ENCODE data around the gene S100A8. TPM values are rescaled to one million over a fixed set of nuclear protein-coding genes. Genes with fewer than 3 reads are reported as not detected.

S100A8 gene
- total RNA-seq, 1 experiment from 2014 or later: not detected

DNA sequence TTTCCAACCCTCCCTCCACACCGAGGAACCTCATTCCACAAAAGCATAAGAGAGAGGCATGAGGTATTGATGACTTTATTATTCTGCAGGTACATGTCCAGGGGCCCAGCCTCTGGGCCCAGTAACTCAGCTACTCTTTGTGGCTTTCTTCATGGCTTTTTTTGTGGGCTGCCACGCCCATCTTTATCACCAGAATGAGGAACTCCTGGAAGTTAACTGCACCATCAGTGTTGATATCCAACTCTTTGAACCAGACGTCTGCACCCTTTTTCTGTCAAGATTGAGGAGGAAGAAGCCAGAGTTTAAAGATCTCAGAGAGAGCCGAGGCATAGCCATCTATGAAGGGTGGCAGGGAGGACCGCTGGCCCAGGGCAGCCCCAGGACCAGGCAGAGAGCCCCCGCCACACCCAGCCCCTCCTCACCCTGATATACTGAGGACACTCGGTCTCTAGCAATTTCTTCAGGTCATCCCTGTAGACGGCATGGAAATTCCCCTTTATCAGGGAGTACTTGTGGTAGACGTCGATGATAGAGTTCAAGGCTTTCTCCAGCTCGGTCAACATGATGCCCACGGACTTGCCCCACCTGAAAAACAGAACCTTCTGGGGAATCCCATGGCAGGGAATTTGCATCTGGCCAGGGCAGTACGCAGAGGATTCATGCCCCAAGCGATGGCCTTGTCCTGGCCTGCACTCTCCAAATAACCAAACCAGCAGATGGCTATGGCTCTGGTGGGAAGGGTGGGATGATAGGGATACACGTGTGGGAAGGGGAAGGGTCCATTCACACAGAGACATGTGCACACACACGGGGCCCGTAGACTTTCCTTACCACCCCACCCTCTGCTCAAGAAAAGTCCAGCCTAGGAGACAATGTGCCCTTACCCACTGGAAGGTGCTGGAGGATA, 647 bp downstream of the S100A8 start:
- no peaks in the 10 kb centered on the region for H4K20me1 ChIP-seq (ENCODE audit: insufficient read depth, low read depth, low read length)
- H3K9ac ChIP-seq (ENCODE audit: low read length): no peak overlapping the region
- no peaks in the 10 kb centered on the region for H3K36me3 ChIP-seq (ENCODE audit: insufficient read depth, low read length)
- DNase-seq: no peak
- no peak overlapping the region for H3K27ac ChIP-seq (ENCODE audit: low read length)
- no peaks in the 10 kb centered on the region for H3K79me2 ChIP-seq (ENCODE audit: low read length)
- H3K9me3 ChIP-seq (ENCODE audit: low read length): no peaks in the 10 kb centered on the region
- no peak overlapping the region for H2AFZ ChIP-seq (ENCODE audit: low read length)
- no peaks in the 10 kb centered on the region for H3K27me3 ChIP-seq (ENCODE audit: low read length)
- H3K4me1 ChIP-seq (ENCODE audit: low read length): no peaks in the 10 kb centered on the region
- H3K4me2 ChIP-seq (ENCODE audit: low read depth, low read length, poor library complexity, severe bottlenecking): no peak overlapping the region
- no peaks in the 10 kb centered on the region for H3K9me2 ChIP-seq (replicated peaks; ENCODE audit: insufficient read depth, low read length)
- no peak overlapping the region for H3K4me3 ChIP-seq (ENCODE audit: low read length)

GRCh38 chr1:153389401-153389800, 1.5 kb downstream of the S100A8 start:
- Histone ChIP-seq H3K36me3 (ENCODE audit: insufficient read depth, low read length) (no peaks in the 10 kb centered on the region), H3K9me3 (ENCODE audit: low read length) (no peaks in the 10 kb centered on the region), H3K79me2 (ENCODE audit: low read length) (no peaks in the 10 kb centered on the region), H4K20me1 (ENCODE audit: insufficient read depth, low read depth, low read length) (no peaks in the 10 kb centered on the region), H2AFZ (ENCODE audit: low read length) (no peak overlapping the region), H3K27ac (ENCODE audit: low read length) (no peak overlapping the region), H3K4me3 (ENCODE audit: low read length) (no peak overlapping the region), H3K4me1 (ENCODE audit: low read length) (no peaks in the 10 kb centered on the region), H3K27me3 (ENCODE audit: low read length) (no peaks in the 10 kb centered on the region), H3K9me2 (replicated peaks; ENCODE audit: insufficient read depth, low read length) (no peaks in the 10 kb centered on the region), H3K4me2 (ENCODE audit: low read depth, low read length, poor library complexity, severe bottlenecking) (no peak overlapping the region), H3K9ac (ENCODE audit: low read length) (no peak overlapping the region)
- no peak for DNase-seq

DNA sequence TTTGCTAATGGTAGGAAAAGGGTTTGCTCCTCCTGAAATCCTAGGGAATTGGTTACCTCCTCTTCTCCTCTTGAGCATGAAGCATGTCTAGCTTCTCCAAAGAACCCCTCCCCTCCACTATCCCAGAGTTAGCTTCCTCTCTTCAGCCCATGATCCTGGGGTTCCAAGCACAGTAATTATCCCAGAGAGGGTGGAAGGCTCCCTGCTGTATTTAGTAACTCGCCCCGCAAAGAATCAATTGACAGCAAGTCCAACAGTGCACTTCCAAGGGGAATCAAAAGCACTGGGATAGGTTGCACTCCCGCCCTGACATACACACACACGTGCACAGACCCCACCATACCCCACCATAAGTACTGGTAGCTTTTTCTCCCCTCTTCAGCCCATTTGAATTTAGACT, 3.1 kb downstream of the S100A8 start:
- no peaks in the 10 kb centered on the region for H3K4me1 ChIP-seq (ENCODE audit: low read length)
- H3K36me3 ChIP-seq (ENCODE audit: insufficient read depth, low read length): no peaks in the 10 kb centered on the region
- no peaks in the 10 kb centered on the region for H3K27me3 ChIP-seq (ENCODE audit: low read length)
- no peak overlapping the region for H2AFZ ChIP-seq (ENCODE audit: low read length)
- DNase-seq: no peak
- H3K9ac ChIP-seq (ENCODE audit: low read length): no peak overlapping the region
- no peaks in the 10 kb centered on the region for H3K9me2 ChIP-seq (replicated peaks; ENCODE audit: insufficient read depth, low read length)
- no peak overlapping the region for H3K4me3 ChIP-seq (ENCODE audit: low read length)
- no peak overlapping the region for H3K27ac ChIP-seq (ENCODE audit: low read length)
- no peaks in the 10 kb centered on the region for H3K9me3 ChIP-seq (ENCODE audit: low read length)
- H3K4me2 ChIP-seq (ENCODE audit: low read depth, low read length, poor library complexity, severe bottlenecking): no peak overlapping the region
- no peaks in the 10 kb centered on the region for H4K20me1 ChIP-seq (ENCODE audit: insufficient read depth, low read depth, low read length)
- H3K79me2 ChIP-seq (ENCODE audit: low read length): no peaks in the 10 kb centered on the region

DNA sequence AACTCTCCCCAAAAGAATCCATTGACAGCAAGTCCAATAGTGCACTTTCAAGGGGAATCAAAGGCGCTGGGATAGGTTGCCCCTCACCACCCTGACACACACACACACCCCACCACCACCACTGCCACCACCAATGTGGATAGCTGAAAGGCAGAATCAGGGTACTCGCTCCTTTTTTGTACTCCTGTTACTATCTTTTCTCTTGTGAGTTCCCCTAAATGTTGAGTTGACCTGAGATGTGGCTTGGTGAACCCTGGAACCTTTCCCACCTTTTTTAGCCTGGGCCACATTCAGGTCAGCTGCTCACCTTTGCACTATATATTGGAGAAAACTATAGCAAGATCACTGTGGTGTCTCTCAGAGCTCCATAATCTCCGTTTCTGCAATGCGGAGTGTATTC, 3.9 kb downstream of the S100A8 start:
- H3K27me3 ChIP-seq (ENCODE audit: low read length): no peaks in the 10 kb centered on the region
- H3K4me2 ChIP-seq (ENCODE audit: low read depth, low read length, poor library complexity, severe bottlenecking): no peak overlapping the region
- H3K4me1 ChIP-seq (ENCODE audit: low read length): no peaks in the 10 kb centered on the region
- no peaks in the 10 kb centered on the region for H3K36me3 ChIP-seq (ENCODE audit: insufficient read depth, low read length)
- no peak overlapping the region for H3K27ac ChIP-seq (ENCODE audit: low read length)
- no peak overlapping the region for H3K9ac ChIP-seq (ENCODE audit: low read length)
- no peaks in the 10 kb centered on the region for H3K79me2 ChIP-seq (ENCODE audit: low read length)
- DNase-seq: no peak
- H4K20me1 ChIP-seq (ENCODE audit: insufficient read depth, low read depth, low read length): no peaks in the 10 kb centered on the region
- H3K9me2 ChIP-seq (replicated peaks; ENCODE audit: insufficient read depth, low read length): no peaks in the 10 kb centered on the region
- H3K9me3 ChIP-seq (ENCODE audit: low read length): no peaks in the 10 kb centered on the region
- H3K4me3 ChIP-seq (ENCODE audit: low read length): no peak overlapping the region
- no peak overlapping the region for H2AFZ ChIP-seq (ENCODE audit: low read length)

DNA sequence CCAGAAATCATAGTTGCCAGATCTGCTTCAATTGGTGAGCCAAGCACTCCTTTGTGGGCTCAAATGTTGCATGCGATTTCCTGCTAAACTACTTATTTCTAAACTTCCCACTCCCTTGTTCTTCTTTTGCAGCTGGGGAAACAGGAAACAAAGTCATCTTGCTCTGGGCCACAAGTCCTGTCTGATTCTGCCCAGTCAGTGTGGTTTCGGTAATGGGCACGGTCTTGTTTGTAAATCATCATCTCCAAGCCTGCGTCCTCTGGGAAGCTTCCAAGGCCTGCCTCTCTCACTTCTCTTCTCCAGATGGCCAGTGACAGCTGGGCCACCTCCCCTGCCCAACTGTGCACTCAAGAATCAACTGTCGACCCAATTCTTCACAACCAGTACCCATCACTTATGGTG, 4.4 kb downstream of the S100A8 start:
- no peaks in the 10 kb centered on the region for H4K20me1 ChIP-seq (ENCODE audit: insufficient read depth, low read depth, low read length)
- no peaks in the 10 kb centered on the region for H3K27me3 ChIP-seq (ENCODE audit: low read length)
- no peak overlapping the region for H3K27ac ChIP-seq (ENCODE audit: low read length)
- H3K4me1 ChIP-seq (ENCODE audit: low read length): no peaks in the 10 kb centered on the region
- no peak overlapping the region for H3K9ac ChIP-seq (ENCODE audit: low read length)
- H3K9me2 ChIP-seq (replicated peaks; ENCODE audit: insufficient read depth, low read length): no peaks in the 10 kb centered on the region
- no peaks in the 10 kb centered on the region for H3K9me3 ChIP-seq (ENCODE audit: low read length)
- DNase-seq: no peak
- H3K36me3 ChIP-seq (ENCODE audit: insufficient read depth, low read length): no peaks in the 10 kb centered on the region
- H3K4me3 ChIP-seq (ENCODE audit: low read length): no peak overlapping the region
- H2AFZ ChIP-seq (ENCODE audit: low read length): no peak overlapping the region
- H3K79me2 ChIP-seq (ENCODE audit: low read length): no peaks in the 10 kb centered on the region
- H3K4me2 ChIP-seq (ENCODE audit: low read depth, low read length, poor library complexity, severe bottlenecking): no peak overlapping the region

DNA sequence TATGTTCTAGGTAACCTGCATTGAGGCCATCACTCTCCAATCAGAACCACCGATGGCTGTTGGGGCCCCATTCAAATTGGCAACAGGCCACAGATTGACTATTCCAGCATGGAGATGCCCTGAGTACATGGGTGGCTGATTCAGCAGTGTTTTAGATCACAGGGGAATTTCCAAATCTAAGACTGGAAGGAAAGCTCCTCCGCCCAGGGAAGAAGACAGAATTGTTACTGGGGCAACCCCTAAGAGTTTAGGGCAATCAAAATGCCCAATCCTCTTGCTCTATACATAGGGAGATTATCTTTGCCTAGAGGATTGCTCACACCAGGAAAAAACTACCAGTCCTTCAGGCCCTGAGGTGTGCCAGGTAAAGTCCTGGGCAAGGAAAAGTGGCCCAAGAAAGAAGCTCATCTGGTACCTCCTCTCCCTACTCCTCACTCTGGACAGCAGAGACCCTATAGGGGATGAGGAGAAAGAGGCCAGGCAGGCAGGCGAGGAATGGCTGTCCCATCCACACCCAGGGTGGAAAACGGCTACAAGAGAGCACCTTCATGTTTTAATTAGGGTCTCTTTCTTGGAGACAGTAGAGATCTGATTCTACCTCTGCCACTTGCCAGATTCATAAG, 5.8 kb downstream of the S100A8 start:
- no peak overlapping the region for H3K9ac ChIP-seq (ENCODE audit: low read length)
- H3K9me3 ChIP-seq (ENCODE audit: low read length): no peaks in the 10 kb centered on the region

DNA sequence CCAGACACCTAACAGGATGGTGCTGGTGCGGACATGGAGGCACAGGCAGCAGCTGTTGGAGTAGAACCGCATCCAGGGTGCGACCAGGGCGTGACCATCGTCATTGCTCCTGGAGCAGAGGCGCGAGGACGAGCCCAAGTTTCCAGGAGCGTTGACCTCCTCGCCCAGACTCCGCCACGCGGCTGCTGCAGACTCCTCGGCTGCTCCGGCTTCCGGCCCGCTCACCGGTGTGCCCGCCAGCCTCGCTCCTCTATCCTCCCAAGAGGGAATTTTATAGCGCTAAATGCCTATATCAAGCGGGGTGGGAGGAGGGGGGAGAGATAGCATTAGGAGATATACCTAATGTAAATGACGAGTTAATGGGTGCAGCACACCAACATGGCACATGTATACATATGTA, 10.2 kb downstream of the S100A8 start:
- Histone ChIP-seq H3K27me3 (ENCODE audit: low read length) (no peaks in the 10 kb centered on the region), H3K4me1 (ENCODE audit: low read length) (no peaks in the 10 kb centered on the region), H3K36me3 (ENCODE audit: insufficient read depth, low read length) (no peaks in the 10 kb centered on the region), H3K9me2 (replicated peaks; ENCODE audit: insufficient read depth, low read length) (no peaks in the 10 kb centered on the region), H3K9me3 (ENCODE audit: low read length) (no peaks in the 10 kb centered on the region), H4K20me1 (ENCODE audit: insufficient read depth, low read depth, low read length) (no peaks in the 10 kb centered on the region), H3K4me3 (ENCODE audit: low read length) (no peak overlapping the region), H3K27ac (ENCODE audit: low read length) (no peak overlapping the region), H3K79me2 (ENCODE audit: low read length) (no peaks in the 10 kb centered on the region), H3K9ac (ENCODE audit: low read length) (no peak overlapping the region), H2AFZ (ENCODE audit: low read length) (no peak overlapping the region), H3K4me2 (ENCODE audit: low read depth, low read length, poor library complexity, severe bottlenecking) (no peak overlapping the region)
- DNase-seq: no peak

More for the DNA sequence above, 5.8 kb downstream of the S100A8 start:
- Histone ChIP-seq H2AFZ (ENCODE audit: low read length) (no peak overlapping the region), H3K4me1 (ENCODE audit: low read length) (no peaks in the 10 kb centered on the region), H3K9me2 (replicated peaks; ENCODE audit: insufficient read depth, low read length) (no peaks in the 10 kb centered on the region), H3K4me3 (ENCODE audit: low read length) (no peak overlapping the region), H3K79me2 (ENCODE audit: low read length) (no peaks in the 10 kb centered on the region), H4K20me1 (ENCODE audit: insufficient read depth, low read depth, low read length) (no peaks in the 10 kb centered on the region), H3K36me3 (ENCODE audit: insufficient read depth, low read length) (no peaks in the 10 kb centered on the region), H3K27ac (ENCODE audit: low read length) (no peak overlapping the region), H3K27me3 (ENCODE audit: low read length) (no peaks in the 10 kb centered on the region), H3K4me2 (ENCODE audit: low read depth, low read length, poor library complexity, severe bottlenecking) (no peak overlapping the region)
- DNase-seq: no peak

DNA sequence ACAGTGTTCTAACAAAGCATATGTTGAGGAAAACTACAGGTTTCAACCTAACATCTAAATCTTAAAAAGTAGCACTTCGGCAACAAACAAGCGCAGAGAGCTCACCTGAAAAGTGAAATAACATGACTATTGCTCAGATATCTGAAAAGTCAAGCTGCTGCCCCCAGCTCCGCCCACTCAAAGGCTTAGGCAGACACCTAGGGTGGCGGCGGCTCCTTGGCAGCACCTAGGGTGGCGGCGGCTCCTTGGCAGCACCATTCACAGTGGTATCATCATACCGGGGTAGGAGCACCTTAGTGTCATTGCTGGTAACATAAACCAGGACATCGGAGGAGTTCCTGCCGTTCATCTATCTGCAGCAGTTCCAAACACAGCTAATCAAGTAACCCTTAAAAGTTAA, 11.3 kb downstream of the S100A8 start:
- Histone ChIP-seq H3K79me2 (ENCODE audit: low read length) (no peaks in the 10 kb centered on the region), H3K27me3 (ENCODE audit: low read length) (no peaks in the 10 kb centered on the region), H3K9ac (ENCODE audit: low read length) (no peak overlapping the region), H3K9me3 (ENCODE audit: low read length) (no peaks in the 10 kb centered on the region), H3K27ac (ENCODE audit: low read length) (no peak overlapping the region), H3K4me2 (ENCODE audit: low read depth, low read length, poor library complexity, severe bottlenecking) (no peak overlapping the region), H3K36me3 (ENCODE audit: insufficient read depth, low read length) (no peaks in the 10 kb centered on the region), H3K4me3 (ENCODE audit: low read length) (no peak overlapping the region), H3K4me1 (ENCODE audit: low read length) (no peaks in the 10 kb centered on the region), H3K9me2 (replicated peaks; ENCODE audit: insufficient read depth, low read length) (no peaks in the 10 kb centered on the region), H4K20me1 (ENCODE audit: insufficient read depth, low read depth, low read length) (no peaks in the 10 kb centered on the region), H2AFZ (ENCODE audit: low read length) (no peak overlapping the region)
- no peak for DNase-seq

Measured in Karpas-422 (cell line).